Keratinocyte (primary cell): ENCODE measurements around the gene STIM1. TPM values are rescaled to one million over a fixed set of nuclear protein-coding genes. Genes with fewer than 3 reads are reported as not detected.

Experiments
- DNase-seq: peaks from one replicate; pipeline ENCODE4 v3.0.0-alpha.2; 2011; ENCODE audit warnings: low read depth, missing footprints, low spot score
- FAIRE-seq: peaks from 2 replicates; lab custom pipeline; 2011; peaks lifted over from hg19 to GRCh38; lab: Jason Lieb, UNC
- H2AFZ ChIP-seq: 2 replicates; pipeline ENCODE4 v1.6.0; 2012; ENCODE audit warnings: low read length, control low read depth, inconsistent platforms; ENCODE audit not compliant: control insufficient read depth
- H3K27ac ChIP-seq: 2 replicates; pipeline ENCODE4 v1.5.1; 2011; ENCODE audit warnings: low read length; ENCODE audit not compliant: control insufficient read depth, insufficient read depth
- H3K27me3 ChIP-seq: 3 replicates; pipeline ENCODE4 v1.6.0; 2011; ENCODE audit warnings: low read length; ENCODE audit not compliant: control insufficient read depth, insufficient read depth; ENCODE audit errors: extremely low read depth
- H3K36me3 ChIP-seq, 2 experiments: 2 replicates in 1 of 2; 3 replicates in 1 of 2; pipeline ENCODE4 v1.5.1; 2011; ENCODE audit warnings: low read length in 2 of 2, mild to moderate bottlenecking in 1 of 2; ENCODE audit not compliant: control insufficient read depth in 2 of 2, insufficient read depth in 2 of 2; ENCODE audit errors: extremely low read depth in 1 of 2
- H3K4me1 ChIP-seq: 3 replicates; pipeline ENCODE4 v1.5.1; 2011; ENCODE audit warnings: low read length; ENCODE audit not compliant: control insufficient read depth, insufficient read depth; ENCODE audit errors: extremely low read depth
- H3K4me2 ChIP-seq: 3 replicates; pipeline ENCODE4 v1.6.0; 2011; ENCODE audit warnings: low read depth, low read length; ENCODE audit not compliant: control insufficient read depth, insufficient read depth; ENCODE audit errors: extremely low read depth
- H3K4me3 ChIP-seq, 3 experiments: fragments of 200-600 bp in 1 of 3; sonication (generic) in 1 of 3; 2 replicates in 2 of 3; 3 replicates in 1 of 3; pipeline ENCODE4 v1.5.1; 2011 to 2016; ENCODE audit warnings: low read length in 3 of 3, mild to moderate bottlenecking in 3 of 3, control low read depth in 2 of 3, inconsistent platforms in 1 of 3, low read depth in 1 of 3, mixed read lengths in 1 of 3, mixed run types in 1 of 3, moderate library complexity in 1 of 3; ENCODE audit not compliant: control insufficient read depth in 2 of 3, insufficient read depth in 2 of 3; ENCODE audit errors: extremely low read depth in 1 of 3
- H3K79me2 ChIP-seq: 2 replicates; pipeline ENCODE4 v1.6.0; 2012; ENCODE audit warnings: low read length; ENCODE audit not compliant: control insufficient read depth, insufficient read depth
- H3K9ac ChIP-seq: 3 replicates; pipeline ENCODE4 v1.6.0; 2011; ENCODE audit warnings: low read length; ENCODE audit not compliant: control insufficient read depth, insufficient read depth; ENCODE audit errors: extremely low read depth
- H3K9me1 ChIP-seq: 3 replicates; pipeline ENCODE4 v1.6.0; 2011; ENCODE audit warnings: low read length; ENCODE audit not compliant: control insufficient read depth, insufficient read depth; ENCODE audit errors: extremely low read depth
- H3K9me3 ChIP-seq: 2 replicates; pipeline ENCODE4 v1.5.1; 2012; ENCODE audit warnings: low read depth, low read length; ENCODE audit not compliant: control insufficient read depth
- H4K20me1 ChIP-seq: 3 replicates; pipeline ENCODE4 v1.6.0; 2011; ENCODE audit warnings: low read length; ENCODE audit not compliant: control insufficient read depth, insufficient read depth; ENCODE audit errors: extremely low read depth
- EZH2 ChIP-seq: IDR thresholded peaks from one replicate; pipeline ENCODE4 v1.6.1; 2012; ENCODE audit warnings: inconsistent platforms, mild to moderate bottlenecking, low read length, moderate library complexity
- dilution Hi-C: fragments of 300-500 bp; cut with MboI; formaldehyde crosslinking; loops from one replicate; pipeline ENCODE4 v1.7.0; 2020; ENCODE audit warnings: low sequenced_read_pairs; ENCODE audit not compliant: extremely low pct_ligation_motif_present
- polyA plus RNA-seq, 5 experiments: library from polyadenylated mRNA; depleted of rRNA in 3 of 5; stranded (reverse) in 3 of 5; stranded (forward) in 1 of 5; unstranded in 1 of 5; fragments of >200 nt; gene quantifications; 1 replicate in 1 of 5; 2 replicates in 3 of 5; 3 replicates in 1 of 5; pipeline versions ENCODE4 v1.2.1 to v1.2.3, GENCODE V29; 2011 to 2012; ENCODE audit warnings: missing spikeins in 2 of 5, low read depth in 1 of 5, low replicate concordance in 1 of 5
- TF ChIP-seq, protein P1 (sequence below), 3 experiments: IDR thresholded peaks in 1 of 3; conservative IDR thresholded peaks in 1 of 3; optimal IDR thresholded peaks in 1 of 3; 2 replicates in 2 of 3; 3 replicates in 1 of 3; pipeline versions ENCODE3 to v1.5.1; 2011; ENCODE audit warnings: low read length in 3 of 3, mild to moderate bottlenecking in 3 of 3, moderate library complexity in 2 of 3, control low read depth in 1 of 3, inconsistent platforms in 1 of 3; ENCODE audit not compliant: insufficient read depth in 2 of 3; ENCODE audit errors: extremely low read depth in 1 of 3

Gene STIM1
- polyA plus RNA-seq, 1 donor (not counting 4 experiments of a cell fraction or from before 2014, with no cell fraction given): 23.7 TPM

DNA sequence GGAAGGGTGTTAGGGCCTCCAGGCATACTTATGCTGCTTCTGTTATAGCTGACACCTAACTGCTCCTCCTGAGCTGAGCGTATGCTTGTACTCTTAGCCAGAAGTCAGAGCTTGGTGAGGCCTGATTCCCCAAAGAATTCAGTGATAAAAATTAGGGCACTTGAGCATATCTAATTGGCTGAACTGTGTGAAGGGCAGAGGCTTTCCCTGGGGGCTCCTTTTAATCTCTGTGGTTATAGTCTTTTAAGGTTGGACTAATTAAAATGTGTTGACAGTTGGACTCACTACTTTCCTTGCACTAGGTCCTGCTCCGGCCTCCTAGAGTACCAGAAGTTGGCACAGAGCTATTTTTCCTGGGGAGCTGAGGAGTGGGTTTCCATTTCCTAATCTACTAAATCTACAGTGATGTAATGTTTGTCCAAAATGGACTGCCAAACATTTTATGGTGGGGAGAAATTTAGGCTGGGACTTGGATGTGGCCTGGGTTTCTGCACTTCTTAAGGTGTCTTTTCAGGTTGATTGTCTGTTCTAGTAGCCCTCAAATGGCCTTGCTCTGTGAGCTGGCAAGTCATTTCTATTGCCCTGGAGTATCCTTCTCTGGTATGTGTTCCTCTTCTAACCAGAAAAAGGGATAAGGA is 18.4 kb downstream of the STIM1 start:
- Histone ChIP-seq H3K27me3 (no peaks in the 10 kb centered on the region), H3K4me3 (no peak overlapping the region), H3K36me3 (peaks cover 0 to 2% of the 10 kb centered on the region in 2 experiments), H3K9ac (no peak overlapping the region), H3K79me2 (peaks cover 69% of the 10 kb centered on the region), H2AFZ (no peak overlapping the region), H3K4me2 (no peak overlapping the region), H3K4me1 (peaks cover 11% of the 10 kb centered on the region), H3K9me3 (no peaks in the 10 kb centered on the region), H3K9me1 (no peaks in the 10 kb centered on the region), H4K20me1 (no peaks in the 10 kb centered on the region), H3K27ac (no peak overlapping the region)
- TF ChIP-seq EZH2: no peak
- TF ChIP-seq, protein P1, sequence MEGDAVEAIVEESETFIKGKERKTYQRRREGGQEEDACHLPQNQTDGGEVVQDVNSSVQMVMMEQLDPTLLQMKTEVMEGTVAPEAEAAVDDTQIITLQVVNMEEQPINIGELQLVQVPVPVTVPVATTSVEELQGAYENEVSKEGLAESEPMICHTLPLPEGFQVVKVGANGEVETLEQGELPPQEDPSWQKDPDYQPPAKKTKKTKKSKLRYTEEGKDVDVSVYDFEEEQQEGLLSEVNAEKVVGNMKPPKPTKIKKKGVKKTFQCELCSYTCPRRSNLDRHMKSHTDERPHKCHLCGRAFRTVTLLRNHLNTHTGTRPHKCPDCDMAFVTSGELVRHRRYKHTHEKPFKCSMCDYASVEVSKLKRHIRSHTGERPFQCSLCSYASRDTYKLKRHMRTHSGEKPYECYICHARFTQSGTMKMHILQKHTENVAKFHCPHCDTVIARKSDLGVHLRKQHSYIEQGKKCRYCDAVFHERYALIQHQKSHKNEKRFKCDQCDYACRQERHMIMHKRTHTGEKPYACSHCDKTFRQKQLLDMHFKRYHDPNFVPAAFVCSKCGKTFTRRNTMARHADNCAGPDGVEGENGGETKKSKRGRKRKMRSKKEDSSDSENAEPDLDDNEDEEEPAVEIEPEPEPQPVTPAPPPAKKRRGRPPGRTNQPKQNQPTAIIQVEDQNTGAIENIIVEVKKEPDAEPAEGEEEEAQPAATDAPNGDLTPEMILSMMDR (optimal IDR thresholded peaks at IDR 0.05 in 1 of 3, IDR thresholded peaks at IDR 0.05 in 1 of 3, conservative IDR thresholded peaks at IDR 0.05 in 1 of 3; ENCODE audit: extremely low read depth in 1 of 3, insufficient read depth in 2 of 3, low read length in 3 of 3): no peak
- FAIRE-seq (no peak), DNase-seq (no peak)
- dilution Hi-C loops: loop anchor here (25.0 kb wide), 1 partner anchor 188 kb away; no protein-coding TSS in a partner anchor

- Histone ChIP-seq H3K9me1 (no peaks in the 10 kb centered on the region), H3K4me1 (peaks cover 24% of the 10 kb centered on the region), H3K27ac (no peak overlapping the region), H3K4me3 (no peak overlapping the region), H3K9ac (no peak overlapping the region), H3K79me2 (peaks cover 62% of the 10 kb centered on the region), H2AFZ (no peak overlapping the region), H3K27me3 (no peaks in the 10 kb centered on the region), H4K20me1 (no peaks in the 10 kb centered on the region), H3K9me3 (no peaks in the 10 kb centered on the region), H3K36me3 (no peaks in the 10 kb centered on the region), H3K4me2 (no peak overlapping the region)
- DNase-seq (no peak), FAIRE-seq (no peak)
- TF ChIP-seq EZH2: no peak
- TF ChIP-seq, protein P1 (optimal IDR thresholded peaks at IDR 0.05 in 1 of 3, IDR thresholded peaks at IDR 0.05 in 1 of 3, conservative IDR thresholded peaks at IDR 0.05 in 1 of 3; ENCODE audit: extremely low read depth in 1 of 3, insufficient read depth in 2 of 3, low read length in 3 of 3): no peak
- dilution Hi-C loops: no loop called here
These were observed 21.1 kb downstream of the STIM1 start for GRCh38 chr11:3876613-3877012.
